HG02759 (cell line): ENCODE data around the gene MRAP.

Source experiments
- ATAC-seq: cut with Tn5 transposase; IDR thresholded peaks from one replicate; pipeline ENCODE4 v1.9.1; 2021; ENCODE audit warnings: mild to moderate bottlenecking, moderate library complexity; ENCODE audit not compliant: unreplicated experiment

MRAP gene

DNA sequence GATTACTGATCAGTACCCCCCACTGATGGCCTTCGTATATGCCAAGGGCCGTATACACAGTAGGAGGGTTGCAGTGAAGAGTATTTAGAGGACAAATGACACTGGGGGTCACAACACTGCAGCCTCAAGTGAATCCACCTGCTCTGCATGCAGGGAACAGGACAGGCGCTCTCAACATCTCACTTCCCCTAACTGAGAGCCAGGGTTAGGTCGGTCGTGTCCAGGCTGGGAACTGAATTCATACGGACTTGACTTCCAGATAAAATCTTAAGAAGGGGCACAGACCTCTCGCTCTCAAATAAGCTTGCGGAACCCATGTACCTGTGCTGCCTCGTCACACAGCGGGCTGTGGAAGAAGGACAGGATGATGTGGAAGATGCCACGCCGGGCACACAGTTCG is 22.8 kb downstream of the MRAP start:
- ATAC-seq: no peak

DNA sequence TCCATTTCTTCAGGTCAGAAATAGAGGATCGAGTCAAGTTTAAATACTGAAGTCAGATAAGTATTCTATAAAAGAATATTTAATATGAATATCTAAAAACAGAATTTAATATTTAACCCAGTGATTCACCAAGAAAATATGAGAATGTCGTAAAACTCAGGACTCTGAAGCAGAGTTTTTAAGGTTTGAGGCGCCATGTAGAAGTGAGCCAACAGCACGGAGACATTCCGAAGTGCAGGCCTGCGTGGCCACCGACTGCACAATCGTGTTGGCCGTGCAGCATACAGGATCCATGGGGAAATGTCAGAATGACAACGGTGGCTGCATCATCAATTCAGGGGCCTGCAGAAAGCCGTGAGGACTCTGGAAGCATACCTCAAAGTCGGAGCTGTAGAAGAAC is 23.4 kb downstream of the MRAP start:
- no peak for ATAC-seq

DNA sequence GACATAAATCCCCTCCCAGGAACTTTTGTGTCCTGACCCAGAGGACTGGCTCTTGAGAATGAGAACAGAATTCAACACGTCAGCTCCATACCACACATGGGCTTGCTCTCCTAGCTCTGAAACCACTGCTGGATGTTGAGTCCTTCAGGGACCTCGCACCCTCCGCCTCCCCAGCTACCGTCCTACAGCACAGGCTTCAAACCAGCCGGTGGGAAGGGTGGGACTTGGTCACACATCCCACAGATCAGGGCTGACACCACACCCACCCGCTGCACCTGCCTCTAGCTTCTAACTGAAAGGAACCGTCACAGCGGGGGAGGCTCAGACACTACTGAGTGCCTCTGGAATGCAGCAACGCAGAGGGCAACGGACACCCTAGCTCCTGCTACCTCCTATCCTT is 24.0 kb downstream of the MRAP start:
- no peak for ATAC-seq

DNA sequence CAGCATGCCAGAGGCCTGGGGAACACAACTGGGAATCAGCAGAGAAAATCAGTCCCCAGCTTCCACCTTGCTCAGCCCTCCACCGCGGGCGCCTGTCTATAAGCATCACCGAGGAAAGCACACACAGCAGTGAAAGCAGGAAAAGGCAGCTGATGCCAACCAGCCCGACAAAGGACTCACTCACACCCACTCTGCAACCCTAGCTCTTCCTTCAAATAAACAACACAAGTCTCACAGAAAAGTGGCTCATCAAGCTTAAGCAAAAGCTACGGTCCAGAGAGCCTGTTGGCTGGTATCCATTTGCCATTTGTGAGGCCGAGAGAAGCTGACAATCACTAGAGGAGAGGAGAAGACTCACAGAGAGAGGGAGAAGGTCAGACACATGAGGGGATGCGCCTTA is 27.1 kb downstream of the MRAP start:
- ATAC-seq: no peak

DNA sequence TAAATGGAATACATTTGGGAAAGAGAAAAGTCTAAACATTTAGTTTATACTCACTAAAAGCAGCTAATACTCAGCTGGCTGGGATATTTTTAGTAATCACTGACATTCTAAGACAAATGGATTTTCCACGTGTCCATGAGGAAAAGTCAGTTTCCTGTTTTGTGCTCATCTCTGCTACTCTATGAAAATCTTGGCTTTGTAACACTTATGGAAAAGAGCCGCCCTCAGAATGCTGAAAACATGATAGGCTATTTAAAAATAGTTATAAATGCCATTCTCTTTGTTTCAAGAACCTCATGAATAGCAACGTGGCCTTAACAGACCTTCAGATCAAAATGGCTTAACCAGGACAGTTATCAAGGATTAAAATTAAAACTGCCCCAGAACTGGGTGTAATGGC is 29.9 kb downstream of the MRAP start:
- no peak for ATAC-seq

DNA sequence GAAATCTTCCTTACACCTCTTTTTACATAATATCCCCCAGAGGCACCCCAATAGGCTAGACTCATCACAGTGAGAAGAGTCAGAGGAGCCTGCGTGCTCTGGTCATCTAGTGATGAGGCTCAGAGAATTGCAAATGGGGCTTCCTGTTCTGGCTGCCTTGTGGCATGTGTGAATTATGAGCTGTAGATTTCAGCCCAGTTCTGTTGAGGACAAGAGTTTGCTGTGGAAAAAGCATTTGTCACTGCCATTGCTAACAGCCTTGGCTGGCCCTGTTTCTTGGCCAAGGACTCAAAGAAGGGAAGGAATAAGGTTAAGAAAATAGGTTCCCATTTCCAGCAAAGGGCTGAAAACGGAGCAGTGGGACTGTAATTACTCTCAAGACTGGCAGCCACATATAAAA is 30.7 kb downstream of the MRAP start:
- ATAC-seq: no peak

DNA sequence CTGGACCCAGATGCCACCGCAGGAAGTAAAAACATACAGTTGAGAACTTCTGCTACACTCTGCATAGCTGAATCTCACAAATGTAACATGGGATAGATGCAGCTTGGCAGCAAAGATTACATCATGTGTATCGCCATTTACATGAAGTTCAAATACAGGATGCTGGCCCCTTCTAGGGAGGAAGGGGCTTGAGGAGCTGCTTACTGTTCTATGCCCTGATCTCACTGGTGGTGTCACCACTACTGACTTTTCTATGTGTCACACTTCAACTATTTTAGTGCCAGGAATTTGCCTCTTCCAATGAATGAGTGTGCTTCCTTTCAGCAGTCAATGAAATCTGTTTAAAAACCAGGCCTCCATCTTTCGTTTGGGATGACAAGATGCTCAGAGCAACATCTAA is 31.1 kb downstream of the MRAP start:
- no peak for ATAC-seq

DNA sequence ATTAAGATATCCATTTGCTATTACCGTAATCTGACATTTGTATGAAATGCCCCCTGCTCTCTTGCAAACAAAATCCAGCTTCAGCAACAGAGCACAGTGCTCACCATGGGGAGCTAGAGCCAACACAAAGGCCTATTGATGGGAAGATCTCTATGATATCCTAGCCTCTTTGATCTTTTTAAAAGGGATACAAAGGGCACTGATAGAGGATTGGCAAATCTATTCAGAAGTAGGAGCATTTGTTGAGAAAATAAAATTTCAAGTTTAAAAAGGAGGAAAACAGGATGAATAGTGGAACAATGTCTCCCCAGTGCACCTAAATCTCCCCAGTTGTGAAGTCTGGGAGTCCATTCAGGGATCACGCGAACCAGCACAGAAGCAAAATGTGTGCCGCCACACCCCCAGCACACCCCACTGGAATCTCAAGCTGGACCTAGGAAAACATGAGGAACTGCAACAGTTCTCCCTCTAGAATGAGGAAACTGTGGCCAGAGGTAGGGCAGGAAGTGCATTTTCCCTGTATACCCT is 32.2 kb downstream of the MRAP start:
- no peak for ATAC-seq

DNA sequence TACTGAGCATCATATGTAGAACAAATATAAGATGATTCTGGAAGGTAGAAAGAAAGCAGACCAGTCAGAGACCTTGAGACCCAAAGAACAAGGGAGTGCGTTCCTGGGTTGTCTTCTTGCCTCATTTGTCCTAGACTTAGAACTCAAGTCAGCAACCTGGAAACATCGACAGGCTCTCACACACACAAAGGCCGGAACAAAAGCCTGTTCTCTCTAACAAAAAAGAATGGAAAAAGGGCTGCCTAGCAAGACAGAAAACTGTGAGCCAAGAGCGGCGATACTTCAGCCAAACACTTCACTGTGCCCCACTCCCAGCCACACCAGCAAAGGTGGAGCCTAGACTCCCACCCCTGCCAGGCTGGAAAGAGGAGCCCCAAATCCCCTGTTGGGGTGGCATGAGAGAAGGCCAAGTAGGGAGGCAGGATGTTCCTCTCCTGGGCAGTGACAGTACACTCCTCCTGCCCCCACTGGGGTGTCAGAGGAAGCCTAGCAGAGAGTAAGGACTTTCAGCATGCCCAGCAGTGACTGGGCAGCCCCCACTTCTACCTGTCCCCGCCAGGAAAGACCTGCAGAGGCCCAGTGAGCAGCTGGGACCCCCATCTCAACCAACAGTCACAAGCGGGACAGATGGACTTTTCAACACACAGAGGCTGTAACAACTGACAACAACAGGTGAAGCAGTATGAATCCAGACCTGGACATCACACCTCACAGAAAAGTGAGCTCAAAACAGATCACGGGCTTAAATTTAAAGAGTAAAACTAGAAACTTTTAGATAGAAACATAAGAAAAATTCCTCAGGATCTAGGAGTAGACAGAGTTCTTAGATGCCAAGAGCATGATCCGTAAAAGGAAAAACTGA is 33.0 kb downstream of the MRAP start:
- no peak for ATAC-seq

DNA sequence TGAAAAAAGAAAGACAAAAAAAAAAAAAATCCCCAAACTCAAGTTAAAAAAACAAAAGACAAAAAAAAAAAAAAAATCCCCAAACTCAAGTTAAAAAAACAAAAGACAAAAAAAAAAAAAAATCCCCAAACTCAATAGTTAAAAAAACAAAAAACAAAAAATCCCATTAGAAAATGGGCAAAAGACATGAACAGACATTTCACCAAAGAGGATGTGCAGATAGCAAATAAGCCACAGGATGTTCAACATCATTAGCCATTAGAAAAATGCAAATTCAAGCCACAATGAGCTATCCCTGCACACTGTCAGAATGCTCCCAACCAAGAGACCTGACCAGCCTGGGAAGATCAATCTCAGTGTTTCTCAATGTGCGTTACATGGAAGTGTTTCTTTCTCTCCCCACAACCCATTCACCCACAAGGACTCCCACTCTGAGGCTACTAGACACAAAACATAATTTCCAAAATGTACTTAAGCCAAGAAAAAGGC is 33.9 kb downstream of the MRAP start:
- ATAC-seq: no peak

DNA sequence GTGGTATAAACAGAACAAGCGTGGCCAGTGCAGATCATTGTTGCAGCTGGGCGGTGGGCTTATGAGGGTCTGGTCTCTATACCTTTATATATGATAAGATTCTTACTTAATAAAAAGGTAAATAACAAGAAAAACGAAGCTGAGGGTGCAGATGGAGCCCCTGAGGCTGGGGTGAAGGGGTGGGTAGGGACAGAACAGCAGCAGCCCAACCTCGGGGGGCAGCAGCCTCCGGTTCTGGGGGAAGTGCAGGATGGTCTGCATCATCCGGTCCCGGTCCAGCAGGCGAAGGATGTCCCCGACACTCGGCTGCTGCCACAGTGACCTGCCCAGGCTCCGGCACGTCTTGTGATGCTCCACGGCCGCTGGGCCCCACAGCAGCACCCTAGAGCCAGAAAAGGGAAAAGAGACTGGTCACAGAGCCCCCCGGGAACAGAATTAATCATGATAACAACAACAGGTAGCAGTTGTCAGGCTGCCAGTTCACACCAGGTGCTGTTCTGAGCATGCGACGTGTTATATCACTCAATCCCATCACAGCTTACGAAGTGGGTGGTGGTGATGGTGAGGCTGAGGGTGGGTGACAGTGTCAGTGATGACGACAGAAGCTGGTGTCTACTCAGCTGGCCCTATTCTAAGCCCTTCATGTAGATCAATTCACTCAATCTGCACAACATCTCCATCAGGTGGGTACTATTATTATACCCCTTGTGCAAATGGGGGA is 35.5 kb downstream of the MRAP start:
- ATAC-seq: no peak

DNA sequence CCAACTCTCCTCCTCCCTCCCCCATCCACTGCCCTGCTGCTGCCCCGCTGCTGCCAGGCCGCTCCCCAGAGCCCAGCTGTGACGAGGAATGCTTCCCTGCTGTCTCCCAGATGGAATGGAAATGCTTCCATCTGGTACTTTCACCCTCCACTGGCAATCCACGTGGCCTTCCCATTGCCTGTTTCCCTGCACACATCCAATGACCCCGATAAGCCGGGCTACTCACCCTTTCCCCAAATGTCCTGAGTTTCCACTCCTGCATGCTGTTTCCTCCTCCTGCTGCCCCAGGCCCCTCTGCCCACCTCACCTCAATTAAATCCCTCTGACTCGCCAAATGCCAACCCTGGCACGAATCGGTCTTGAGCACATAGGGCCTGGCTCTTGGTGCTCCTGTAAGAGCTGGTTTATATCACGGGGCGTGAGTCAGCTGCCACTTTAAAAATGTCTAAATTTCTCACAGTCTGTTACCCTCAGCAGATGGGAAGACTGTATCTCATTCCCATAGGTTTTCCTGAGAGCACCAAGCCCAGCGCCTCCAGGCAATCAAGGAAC is 36.4 kb downstream of the MRAP start:
- no peak for ATAC-seq

DNA sequence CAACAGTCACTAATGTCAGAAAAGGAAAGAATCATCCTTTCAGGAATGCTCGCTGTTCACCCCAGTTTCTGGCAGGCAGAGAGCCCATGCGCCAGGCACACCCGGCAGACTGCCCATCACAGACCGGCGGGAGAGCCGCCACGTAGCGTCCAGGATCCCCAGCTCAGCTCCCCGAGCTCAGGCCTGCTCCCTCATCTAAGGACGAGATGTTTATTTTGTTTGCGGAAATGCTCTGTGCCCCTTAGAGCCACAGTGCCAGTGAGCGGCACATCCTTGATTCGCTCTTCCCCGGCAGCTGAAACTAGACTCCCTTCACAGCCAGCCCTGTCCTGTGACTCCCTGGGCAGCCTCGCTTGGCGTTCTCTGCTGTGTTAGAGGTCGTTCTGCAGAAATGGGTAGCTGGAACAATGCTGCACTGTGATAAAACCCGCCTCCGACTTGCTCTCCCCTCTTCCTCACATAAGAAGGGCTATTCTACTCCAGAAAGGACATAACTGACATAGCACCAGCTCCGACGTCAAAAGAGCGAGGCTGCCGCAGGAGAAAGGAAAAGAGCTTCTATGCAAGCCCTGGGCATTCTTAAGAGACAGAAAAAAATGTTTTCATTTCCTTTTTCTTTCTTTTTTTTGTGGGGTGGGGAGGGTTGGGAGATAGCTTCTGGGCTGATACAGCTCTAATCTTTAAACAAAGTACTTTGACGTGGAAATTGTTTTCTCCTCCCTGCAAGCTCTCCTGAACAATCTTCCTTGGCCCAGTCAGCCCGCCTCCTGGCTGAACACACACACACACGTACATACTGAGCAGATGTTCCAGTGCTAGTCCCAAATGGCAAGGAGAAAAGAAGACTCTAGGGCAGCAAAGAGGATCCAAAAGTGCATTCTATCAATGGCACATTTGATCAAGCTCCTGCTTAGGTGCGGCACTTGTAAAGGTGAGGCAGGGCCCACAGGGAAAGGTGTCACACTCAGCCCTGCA is 37.2 kb downstream of the MRAP start:
- no peak for ATAC-seq

DNA sequence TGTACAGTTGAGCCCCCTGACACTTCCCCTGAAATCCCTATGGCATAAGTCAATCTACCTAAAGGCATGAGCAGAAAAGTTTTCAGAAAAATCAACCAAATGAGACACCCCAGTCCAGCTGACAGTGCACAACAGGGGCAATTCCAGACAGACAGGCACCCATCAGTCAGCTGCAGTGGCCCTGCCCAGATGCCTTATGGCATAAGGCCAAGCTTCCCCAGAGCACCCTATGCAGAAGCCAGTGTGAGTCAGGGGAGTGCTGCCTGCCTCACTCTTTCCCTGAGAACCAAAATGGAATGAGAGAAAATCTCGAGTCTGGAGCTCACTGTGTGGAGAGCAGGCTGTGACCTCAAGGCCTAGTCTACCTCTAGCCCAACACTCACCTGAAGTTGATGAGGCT is 38.1 kb downstream of the MRAP start:
- ATAC-seq: no peak

DNA sequence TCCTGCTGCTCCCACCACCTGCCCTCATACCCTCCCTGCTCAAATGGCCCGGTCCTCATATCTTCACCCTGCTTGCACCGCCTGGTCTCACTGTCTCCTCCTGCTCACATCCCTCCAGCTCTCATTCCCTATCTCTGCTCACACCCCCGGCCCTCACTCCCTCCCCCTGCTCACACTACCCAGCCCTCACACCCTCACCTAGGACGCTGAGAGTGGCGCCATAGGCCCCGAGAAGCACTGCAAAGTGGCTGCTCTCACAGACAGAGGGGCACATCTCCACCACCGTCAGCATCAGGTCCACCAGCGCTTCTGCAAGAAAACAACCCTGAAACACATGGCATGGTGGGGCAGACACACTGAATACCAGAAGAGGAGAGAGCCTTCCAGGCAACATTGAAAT is 38.6 kb downstream of the MRAP start:
- ATAC-seq: no peak

DNA sequence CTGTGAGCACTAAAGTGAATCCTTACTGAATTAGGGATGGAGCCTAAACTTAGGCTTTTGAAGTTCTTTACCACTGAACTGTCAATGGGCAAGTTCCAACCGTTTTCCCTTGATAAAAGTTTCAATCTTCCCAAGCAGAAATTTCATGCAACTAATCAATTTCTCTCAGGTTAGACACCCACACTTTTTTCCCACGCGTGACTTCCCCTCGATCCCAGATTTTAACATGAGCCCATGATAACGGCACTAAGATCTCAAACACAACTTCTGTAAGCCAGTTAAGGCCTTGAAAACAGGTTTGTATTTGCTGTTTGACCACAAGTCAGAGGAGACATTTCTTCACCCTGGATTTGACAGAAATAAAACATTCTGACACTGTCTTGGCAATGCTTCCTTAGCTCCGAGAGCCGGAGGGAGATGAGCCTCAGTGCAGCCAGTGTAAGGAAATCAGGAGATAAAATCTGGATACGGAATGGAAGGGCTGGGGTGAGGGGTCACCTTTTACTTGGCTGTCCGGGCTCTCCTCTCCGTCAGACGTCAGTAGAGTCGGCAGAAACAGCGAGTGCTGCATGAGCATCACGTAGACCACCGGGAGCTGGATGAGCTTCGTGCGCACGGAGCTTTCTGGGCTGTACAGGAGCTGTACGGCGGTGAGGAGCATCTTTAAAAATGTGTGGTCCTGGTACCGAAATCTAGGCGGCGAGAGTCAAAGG is 39.7 kb downstream of the MRAP start:
- ATAC-seq: no peak

DNA sequence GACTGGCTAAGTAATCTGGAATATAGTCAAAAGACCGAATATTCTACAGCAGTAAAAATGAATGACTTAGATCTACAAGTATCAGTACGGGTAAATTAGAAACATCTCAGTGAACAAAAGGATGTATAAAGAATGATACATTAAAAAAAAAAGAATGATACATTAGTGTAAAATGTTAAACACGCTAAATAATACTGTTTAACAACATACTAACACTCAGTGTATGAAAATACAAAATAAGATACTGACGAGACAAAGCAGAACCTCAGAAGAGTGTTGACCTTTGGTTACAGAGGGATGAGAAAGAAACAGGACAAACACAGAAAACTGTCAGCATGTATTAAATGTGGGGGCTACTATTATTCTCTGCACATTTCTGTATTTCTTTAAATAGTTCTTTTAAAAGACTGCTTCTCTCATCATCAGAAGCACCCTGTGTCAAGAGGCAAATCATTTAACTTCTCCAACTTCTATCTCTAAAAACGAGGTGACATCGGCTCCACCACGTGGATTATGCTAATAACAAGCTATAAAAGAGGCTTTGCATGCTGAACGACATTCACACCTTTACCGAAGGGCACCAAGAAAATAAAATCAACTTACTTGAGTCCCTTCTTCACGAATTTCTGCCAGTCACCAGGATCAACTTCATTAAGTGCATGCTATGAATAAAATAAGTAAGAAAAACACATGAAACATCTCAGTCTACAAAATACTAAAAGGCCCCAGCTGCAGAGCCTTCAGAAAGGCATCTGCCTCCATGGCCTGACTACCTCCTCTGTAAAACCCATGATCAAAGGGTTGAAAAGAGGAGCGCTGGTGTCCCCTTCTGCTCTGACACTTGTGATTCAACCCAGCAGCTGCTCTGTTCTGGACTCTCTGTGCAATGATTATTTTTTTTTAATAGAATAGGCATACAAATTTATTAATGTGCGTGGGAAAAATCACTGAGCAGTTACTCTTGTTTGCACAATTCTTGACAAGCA is 42.5 kb downstream of the MRAP start:
- ATAC-seq: no peak

DNA sequence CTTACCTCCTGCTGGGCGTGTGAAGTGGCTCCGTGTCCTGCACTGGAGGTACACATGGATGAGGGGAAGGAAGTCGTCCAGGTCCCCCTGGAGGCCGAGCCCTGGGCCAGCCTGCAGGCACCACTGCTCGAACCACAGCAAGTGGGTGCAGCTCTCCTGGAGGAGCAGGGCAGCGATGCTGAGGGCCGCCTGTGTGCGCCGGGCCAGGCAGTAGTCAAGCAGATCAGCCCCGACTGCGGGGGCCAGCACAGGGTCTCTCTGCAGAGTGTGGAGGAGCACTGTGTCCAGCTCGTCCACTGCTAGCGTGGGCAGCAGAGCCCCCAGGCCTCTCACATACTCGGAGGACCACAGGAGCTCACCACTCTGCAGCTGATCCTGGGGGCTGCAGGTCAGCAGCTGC is 48.3 kb downstream of the MRAP start:
- ATAC-seq: no peak

DNA sequence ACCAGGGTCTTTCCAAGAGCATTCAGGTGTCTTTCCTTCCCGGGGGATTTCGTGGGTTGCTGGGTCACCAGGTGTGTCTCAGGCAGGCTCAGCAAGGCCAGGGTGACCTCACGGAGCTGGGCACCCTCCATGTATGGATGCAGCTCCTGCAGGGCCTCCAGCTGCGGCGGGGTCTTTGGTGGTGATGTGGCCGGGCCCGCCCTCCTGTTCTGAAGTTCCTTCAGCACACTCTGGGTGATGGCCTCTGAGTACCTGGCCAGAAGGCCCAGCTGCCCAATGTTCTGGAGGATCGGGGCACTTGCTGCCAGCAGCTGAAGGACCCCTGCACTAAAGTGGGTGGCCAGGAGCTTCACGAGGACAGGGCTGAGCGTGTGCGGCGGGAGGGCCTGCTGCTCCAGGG is 48.7 kb downstream of the MRAP start:
- ATAC-seq: no peak
